Kidney epithelial cell (primary cell): ENCODE results near the gene GATA1. TPM values are rescaled to one million over a fixed set of nuclear protein-coding genes. Genes with fewer than 3 reads are reported as not detected.

Experiments
- DNase-seq: peaks from one replicate; pipeline ENCODE4 v3.0.0-alpha.2; 2010; ENCODE audit warnings: low read depth
- H3K27me3 ChIP-seq: 2 replicates; pipeline ENCODE4 v1.6.0; 2011; ENCODE audit warnings: low read length; ENCODE audit not compliant: control insufficient read depth, insufficient read depth
- H3K36me3 ChIP-seq: 2 replicates; pipeline ENCODE4 v1.5.1; 2011; ENCODE audit warnings: low read length; ENCODE audit not compliant: control insufficient read depth, insufficient read depth
- H3K4me3 ChIP-seq: 2 replicates; pipeline ENCODE4 v1.5.1; 2011; ENCODE audit warnings: low read depth, mild to moderate bottlenecking, control low read depth, low read length
- total RNA-seq: library from RNA; depleted of rRNA; stranded (reverse); fragments of >200 nt; gene quantifications from 2 replicates; pipeline ENCODE4 v1.2.3, GENCODE V29; 2015
- TF ChIP-seq, protein P1 (sequence below): IDR thresholded peaks from 2 replicates; pipeline ENCODE4 v1.5.1; 2011; ENCODE audit warnings: mild to moderate bottlenecking, moderate library complexity, low read length, control low read depth, inconsistent platforms; ENCODE audit not compliant: insufficient read depth, poor library complexity, severe bottlenecking

GATA1 gene
- total RNA-seq, 1 donor from 2014 or later, result not detected

- no peak for DNase-seq
- H3K36me3 ChIP-seq, result no peaks in the 10 kb centered on the region
- no peaks in the 10 kb centered on the region for H3K27me3 ChIP-seq
- H3K4me3 ChIP-seq, result no peak overlapping the region
- TF ChIP-seq, protein P1, sequence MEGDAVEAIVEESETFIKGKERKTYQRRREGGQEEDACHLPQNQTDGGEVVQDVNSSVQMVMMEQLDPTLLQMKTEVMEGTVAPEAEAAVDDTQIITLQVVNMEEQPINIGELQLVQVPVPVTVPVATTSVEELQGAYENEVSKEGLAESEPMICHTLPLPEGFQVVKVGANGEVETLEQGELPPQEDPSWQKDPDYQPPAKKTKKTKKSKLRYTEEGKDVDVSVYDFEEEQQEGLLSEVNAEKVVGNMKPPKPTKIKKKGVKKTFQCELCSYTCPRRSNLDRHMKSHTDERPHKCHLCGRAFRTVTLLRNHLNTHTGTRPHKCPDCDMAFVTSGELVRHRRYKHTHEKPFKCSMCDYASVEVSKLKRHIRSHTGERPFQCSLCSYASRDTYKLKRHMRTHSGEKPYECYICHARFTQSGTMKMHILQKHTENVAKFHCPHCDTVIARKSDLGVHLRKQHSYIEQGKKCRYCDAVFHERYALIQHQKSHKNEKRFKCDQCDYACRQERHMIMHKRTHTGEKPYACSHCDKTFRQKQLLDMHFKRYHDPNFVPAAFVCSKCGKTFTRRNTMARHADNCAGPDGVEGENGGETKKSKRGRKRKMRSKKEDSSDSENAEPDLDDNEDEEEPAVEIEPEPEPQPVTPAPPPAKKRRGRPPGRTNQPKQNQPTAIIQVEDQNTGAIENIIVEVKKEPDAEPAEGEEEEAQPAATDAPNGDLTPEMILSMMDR, result no peak
These were observed 713 bp upstream of the GATA1 start for GRCh38 chrX:48785540-48786214.

GRCh38 chrX:48786825-48787504 lies 575 bp downstream of the GATA1 start:
- Histone ChIP-seq H3K27me3 (no peaks in the 10 kb centered on the region), H3K4me3 (no peak overlapping the region), H3K36me3 (no peaks in the 10 kb centered on the region)
- TF ChIP-seq, protein P1, result no peak
- DNase-seq, result no peak

GRCh38 chrX:48787505-48788443 lies 1.4 kb downstream of the GATA1 start:
- Histone ChIP-seq H3K4me3 (no peak overlapping the region), H3K36me3 (no peaks in the 10 kb centered on the region), H3K27me3 (no peaks in the 10 kb centered on the region)
- no peak for DNase-seq
- TF ChIP-seq, protein P1, result no peak

GRCh38 chrX:48789366-48790220 lies 3.2 kb downstream of the GATA1 start:
- no peak for DNase-seq
- H3K4me3 ChIP-seq, result no peak overlapping the region
- H3K36me3 ChIP-seq, result no peaks in the 10 kb centered on the region
- TF ChIP-seq, protein P1, result no peak
- H3K27me3 ChIP-seq, result no peaks in the 10 kb centered on the region

GRCh38 chrX:48790477-48790876 lies 4.1 kb downstream of the GATA1 start:
- no peaks in the 10 kb centered on the region for H3K36me3 ChIP-seq
- H3K4me3 ChIP-seq, result no peak overlapping the region
- H3K27me3 ChIP-seq, result no peaks in the 10 kb centered on the region
- TF ChIP-seq, protein P1, result no peak
- DNase-seq, result no peak
